GM12878 (cell line): ENCODE results near the gene PIP4K2B. TPM values are rescaled to one million over a fixed set of nuclear protein-coding genes. Genes with fewer than 3 reads are reported as not detected.

ENCODE experiments used
- ATAC-seq: fragments of 200-7000 bp; cut with Tn5 transposase; 3 replicates; pipeline ENCODE4 v1.9.1; 2020; ENCODE audit warnings: mild to moderate bottlenecking, moderate library complexity
- BruUV-seq: library from RNA; stranded (reverse); fragments of 400-500 nt; replicated peaks from 2 replicates; lab custom pipeline; 2021; lab: Mats Ljungman, UMichigan
- CTCF ChIA-PET: fragments of 300-600 bp; sonication (Branson Sonifier 250); formaldehyde crosslinking; extraction: SDS; loops from one replicate; lab custom pipeline; 2021; ENCODE audit warnings: inconsistent platforms; lab: Yijun Ruan, JAX
- POLR2A ChIA-PET: fragments of 350-600 bp; formaldehyde crosslinking; extraction: SDS; loops from one replicate; lab custom pipeline; 2021; ENCODE audit warnings: inconsistent platforms; lab: Charles Lee
- RAD21 ChIA-PET: fragments of 300-600 bp; sonication (Branson Sonifier 250); formaldehyde crosslinking; loops from one replicate; lab custom pipeline; 2023; ENCODE audit warnings: antibody characterized with exemption; ENCODE audit not compliant: unreplicated experiment; lab: Charles Lee
- SMC1A ChIA-PET: fragments of 300-600 bp; sonication (Branson Sonifier 250); formaldehyde crosslinking; loops from one replicate; lab custom pipeline; 2023; ENCODE audit not compliant: unreplicated experiment, uncharacterized antibody; lab: Charles Lee
- DNase-seq: peaks from one replicate; pipeline ENCODE4 v3.0.0-alpha.2; 2011; ENCODE audit warnings: low read depth, low spot score
- FAIRE-seq: peaks from 3 replicates; lab custom pipeline; 2011; peaks lifted over from hg19 to GRCh38; lab: Jason Lieb, UNC
- H2AFZ ChIP-seq: 2 replicates; pipeline ENCODE4 v1.6.0; 2011; ENCODE audit warnings: low read depth, low read length, control low read depth; ENCODE audit not compliant: control insufficient read depth
- H3K27ac ChIP-seq: 2 replicates; pipeline ENCODE4 v1.5.1; 2011; ENCODE audit warnings: control low read depth; ENCODE audit not compliant: control insufficient read depth, insufficient read depth
- H3K27me3 ChIP-seq, 2 experiments: replicated peaks in 1 of 2; 2 replicates each; pipeline versions ENCODE4 v1.6.0 to v1.6.1; 2011; ENCODE audit warnings: low read length in 1 of 2; ENCODE audit not compliant: control insufficient read depth in 2 of 2, insufficient read depth in 2 of 2
- H3K36me3 ChIP-seq, 2 experiments: 2 replicates each; pipeline ENCODE4 v1.5.1; 2011; ENCODE audit warnings: low read length in 1 of 2; ENCODE audit not compliant: control insufficient read depth in 2 of 2, insufficient read depth in 2 of 2
- H3K4me1 ChIP-seq: 2 replicates; pipeline ENCODE4 v1.6.1; 2011; ENCODE audit warnings: mild to moderate bottlenecking, low read length, moderate library complexity, mixed read lengths; ENCODE audit not compliant: control insufficient read depth, insufficient read depth
- H3K4me2 ChIP-seq: 2 replicates; pipeline ENCODE4 v1.6.0; 2011; ENCODE audit warnings: control low read depth; ENCODE audit not compliant: control insufficient read depth, insufficient read depth
- H3K4me3 ChIP-seq: fragments of 200-600 bp; sonication (generic); 2 replicates; pipeline ENCODE4 v1.5.1; 2016
- H3K79me2 ChIP-seq: 2 replicates; pipeline ENCODE4 v1.6.0; 2011; ENCODE audit warnings: low read length; ENCODE audit not compliant: control insufficient read depth, insufficient read depth
- H3K9ac ChIP-seq: 2 replicates; pipeline ENCODE4 v1.8.0; 2011; ENCODE audit warnings: low read length, control low read depth, mixed read lengths; ENCODE audit not compliant: control insufficient read depth, insufficient read depth
- H3K9me3 ChIP-seq: replicated peaks from 3 replicates; pipeline ENCODE4 v1.5.1; 2011; ENCODE audit warnings: mild to moderate bottlenecking, low read length; ENCODE audit not compliant: control insufficient read depth, insufficient read depth
- H4K20me1 ChIP-seq: 2 replicates; pipeline ENCODE4 v1.6.0; 2011; ENCODE audit not compliant: control insufficient read depth, insufficient read depth
- CHD2 ChIP-seq: IDR thresholded peaks from 2 replicates; pipeline ENCODE4 v1.6.1; 2011; ENCODE audit warnings: low read depth, low read length, improper control_type of control experiment, borderline replicate concordance
- IKZF2 ChIP-seq, 2 experiments: fragments of 450-650 bp; IDR thresholded peaks; 2 replicates each; pipeline ENCODE4 v1.6.1; 2017; ENCODE audit warnings: mild to moderate bottlenecking in 2 of 2, moderate library complexity in 2 of 2
- SRF ChIP-seq, 2 experiments: IDR thresholded peaks; 2 replicates each; pipeline ENCODE4 v1.6.1; 2011; ENCODE audit warnings: low read depth in 2 of 2, low read length in 2 of 2, mild to moderate bottlenecking in 1 of 2, moderate library complexity in 1 of 2
- STAT1 ChIP-seq: fragments of 450-650 bp; conservative IDR thresholded peaks from 2 replicates; pipeline ENCODE4 v1.6.1; 2014; ENCODE audit warnings: antibody characterized with exemption, mild to moderate bottlenecking
- YBX1 ChIP-seq: fragments of 450-650 bp; IDR thresholded peaks from 2 replicates; pipeline ENCODE4 v1.6.1; 2016; ENCODE audit warnings: antibody characterized with exemption
- WGBS: methylation state at CpG from one replicate; pipeline ENCODE4 v1.1.6; 2016; ENCODE audit warnings: low lambda C conversion rate; ENCODE audit not compliant: insufficient replicate concordance, insufficient coverage; ENCODE audit errors: missing lambda C conversion rate; 5-methylcytosine and 5-hydroxymethylcytosine counted together
- in situ Hi-C: fragments of 300-500 bp; cut with MboI; formaldehyde crosslinking; loops from 9 replicates; pipeline ENCODE4 v1.14.3; 2018; ENCODE audit warnings: mixed read lengths
- intact Hi-C: fragments of 100-400 bp; cut with micrococcal nuclease; formaldehyde crosslinking; loops from one replicate; pipeline ENCODE4 v1.14.2; 2022; ENCODE audit not compliant: unreplicated experiment
- polyA plus RNA-seq, 11 experiments: library from polyadenylated mRNA; depleted of rRNA in 4 of 11; unstranded in 6 of 11; stranded (reverse) in 5 of 11; fragments of >200 nt; fragmentation: Nextera tagmentation in 4 of 11; fragmentation: Illumina TruSeq in 1 of 11; extraction: Ambion mirVana in 4 of 11; extraction: Trizol in 1 of 11; gene quantifications; 1 replicate in 1 of 11; 2 replicates in 10 of 11; pipeline versions ENCODE4 v1.2.1 to v1.2.3, GENCODE V29; 2011 to 2016; ENCODE audit warnings: inconsistent platforms in 2 of 11, missing spikeins in 2 of 11, low read depth in 1 of 11
- total RNA-seq, 4 experiments: library from RNA; depleted of rRNA in 3 of 4; stranded (reverse); fragments of >200 nt in 3 of 4; fragmentation: Illumina TruSeq in 1 of 4; extraction: Trizol in 1 of 4; gene quantifications; 2 replicates each; pipeline versions ENCODE4 v1.2.1 to v1.2.3, GENCODE V29; 2013 to 2021
- TF ChIP-seq, protein P1 (sequence below): fragments of 450-650 bp; IDR thresholded peaks from 2 replicates; pipeline ENCODE4 v1.6.1; 2017; ENCODE audit warnings: mild to moderate bottlenecking, moderate library complexity
- TF ChIP-seq, protein P2 (sequence below): fragments of 450-650 bp; IDR thresholded peaks from 2 replicates; pipeline ENCODE4 v1.6.1; 2017; ENCODE audit warnings: mild to moderate bottlenecking, low read depth, inconsistent platforms; ENCODE audit not compliant: poor library complexity, severe bottlenecking
- TF ChIP-seq, protein P3 (sequence below): fragments of 150-350 bp; IDR thresholded peaks from 2 replicates; pipeline ENCODE4 v1.6.1; 2016; ENCODE audit warnings: low read depth, low read length
- TF ChIP-seq, protein P4 (sequence below): fragments of 450-650 bp; IDR thresholded peaks from 2 replicates; pipeline ENCODE4 v1.6.1; 2017; ENCODE audit warnings: borderline replicate concordance

The PIP4K2B gene
- total and polyA plus RNA-seq, 10 of the 15 experiments (the other 5 are each of a cell fraction or from before 2014, with no cell fraction given) = 3.8 to 30.3 (median 18.2) TPM

DNA sequence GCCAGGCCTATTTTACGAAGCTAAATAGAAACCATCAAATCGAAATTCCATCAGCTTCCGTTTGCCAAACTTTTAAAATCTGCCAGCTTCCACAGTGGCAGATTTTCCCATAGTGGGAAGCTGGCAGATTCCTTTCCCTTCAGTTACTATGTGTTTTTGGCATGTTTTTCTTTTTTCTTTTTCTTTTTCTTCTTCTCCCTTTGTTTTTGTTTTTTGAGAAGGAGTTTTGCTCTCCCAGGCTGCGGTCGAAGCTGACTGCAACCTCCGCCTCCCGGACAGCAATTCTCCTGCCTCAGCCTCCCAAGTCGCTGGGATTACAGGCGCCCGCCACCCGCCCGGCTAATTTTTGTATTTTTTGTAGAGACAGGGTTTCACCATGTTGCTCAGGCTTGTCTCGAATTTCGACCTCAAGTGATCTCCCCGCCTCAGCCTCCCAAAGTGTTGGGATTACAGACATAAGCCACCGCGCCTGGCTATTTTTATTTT lies 26.4 kb upstream of the PIP4K2B start:
- Histone ChIP-seq H3K79me2 (peaks cover 29% of the 10 kb centered on the region), H2AFZ (peak overlapping the region; percentile 83), H3K4me2 (peak overlapping the region; percentile 89), H3K27ac (peak overlapping the region; percentile 90), H4K20me1 (no peaks in the 10 kb centered on the region), H3K4me3 (peak overlapping the region; percentile 87), H3K36me3 (peaks cover 0 to 4% of the 10 kb centered on the region in 2 experiments; a peak in 3 of 4 replicates), H3K9ac (peak overlapping the region; percentile 84), H3K9me3 (no peaks in the 10 kb centered on the region), H3K4me1 (peaks cover 6% of the 10 kb centered on the region), H3K27me3 (no peaks in the 10 kb centered on the region)
- FAIRE-seq = no peak
- ATAC-seq = no peak
- WGBS = over 99% methylated on average over 17 of the region's 17 CpGs
- intact Hi-C loops = no loop called here
- RAD21 ChIA-PET = interaction anchor here (0.6 to 1.3 kb wide), 6 partner anchors 21 to 328 kb away, joined by 3 to 8 read pairs (median 4); partner anchors contain the start of gene RPL23
- in situ Hi-C loops = no loop called here
- DNase-seq = no peak
- POLR2A ChIA-PET = interaction anchor here (0.7 to 3.2 kb wide), 6 partner anchors 26 to 116 kb away, joined by 3 to 37 read pairs (median 3); partner anchors contain the start of genes LASP1 and RPL23
- SMC1A ChIA-PET = interaction anchor here (1.2 kb wide), 3 partner anchors 26 to 48 kb away, joined by 3 to 13 read pairs (median 7); partner anchors contain the start of gene RPL23
- CTCF ChIA-PET = interaction anchor here (0.9 to 1.4 kb wide), 3 partner anchors 28 to 339 kb away, joined by 3 to 5 read pairs (median 4); partner anchors contain the start of gene RPL23
- TSS peak; percentile 99 for BruUV-seq
- TF ChIP-seq, protein P1, sequence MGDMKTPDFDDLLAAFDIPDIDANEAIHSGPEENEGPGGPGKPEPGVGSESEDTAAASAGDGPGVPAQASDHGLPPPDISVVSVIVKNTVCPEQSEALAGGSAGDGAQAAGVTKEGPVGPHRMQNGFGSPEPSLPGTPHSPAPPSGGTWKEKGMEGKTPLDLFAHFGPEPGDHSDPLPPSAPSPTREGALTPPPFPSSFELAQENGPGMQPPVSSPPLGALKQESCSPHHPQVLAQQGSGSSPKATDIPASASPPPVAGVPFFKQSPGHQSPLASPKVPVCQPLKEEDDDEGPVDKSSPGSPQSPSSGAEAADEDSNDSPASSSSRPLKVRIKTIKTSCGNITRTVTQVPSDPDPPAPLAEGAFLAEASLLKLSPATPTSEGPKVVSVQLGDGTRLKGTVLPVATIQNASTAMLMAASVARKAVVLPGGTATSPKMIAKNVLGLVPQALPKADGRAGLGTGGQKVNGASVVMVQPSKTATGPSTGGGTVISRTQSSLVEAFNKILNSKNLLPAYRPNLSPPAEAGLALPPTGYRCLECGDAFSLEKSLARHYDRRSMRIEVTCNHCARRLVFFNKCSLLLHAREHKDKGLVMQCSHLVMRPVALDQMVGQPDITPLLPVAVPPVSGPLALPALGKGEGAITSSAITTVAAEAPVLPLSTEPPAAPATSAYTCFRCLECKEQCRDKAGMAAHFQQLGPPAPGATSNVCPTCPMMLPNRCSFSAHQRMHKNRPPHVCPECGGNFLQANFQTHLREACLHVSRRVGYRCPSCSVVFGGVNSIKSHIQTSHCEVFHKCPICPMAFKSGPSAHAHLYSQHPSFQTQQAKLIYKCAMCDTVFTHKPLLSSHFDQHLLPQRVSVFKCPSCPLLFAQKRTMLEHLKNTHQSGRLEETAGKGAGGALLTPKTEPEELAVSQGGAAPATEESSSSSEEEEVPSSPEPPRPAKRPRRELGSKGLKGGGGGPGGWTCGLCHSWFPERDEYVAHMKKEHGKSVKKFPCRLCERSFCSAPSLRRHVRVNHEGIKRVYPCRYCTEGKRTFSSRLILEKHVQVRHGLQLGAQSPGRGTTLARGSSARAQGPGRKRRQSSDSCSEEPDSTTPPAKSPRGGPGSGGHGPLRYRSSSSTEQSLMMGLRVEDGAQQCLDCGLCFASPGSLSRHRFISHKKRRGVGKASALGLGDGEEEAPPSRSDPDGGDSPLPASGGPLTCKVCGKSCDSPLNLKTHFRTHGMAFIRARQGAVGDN = no peak
- no peak for TF ChIP-seq STAT1
- 0 out of 4 replicates have a peak, but pooled peaks of 1 of the 2 experiments have one; percentile 10 for TF ChIP-seq IKZF2 (IDR thresholded peaks at IDR 0.05)
- TF ChIP-seq SRF (IDR thresholded peaks at IDR 0.05; ENCODE audit: low read depth in 2 of 2, low read length in 2 of 2) = no peak
- TF ChIP-seq CHD2 = no peak
- TF ChIP-seq, protein P2, sequence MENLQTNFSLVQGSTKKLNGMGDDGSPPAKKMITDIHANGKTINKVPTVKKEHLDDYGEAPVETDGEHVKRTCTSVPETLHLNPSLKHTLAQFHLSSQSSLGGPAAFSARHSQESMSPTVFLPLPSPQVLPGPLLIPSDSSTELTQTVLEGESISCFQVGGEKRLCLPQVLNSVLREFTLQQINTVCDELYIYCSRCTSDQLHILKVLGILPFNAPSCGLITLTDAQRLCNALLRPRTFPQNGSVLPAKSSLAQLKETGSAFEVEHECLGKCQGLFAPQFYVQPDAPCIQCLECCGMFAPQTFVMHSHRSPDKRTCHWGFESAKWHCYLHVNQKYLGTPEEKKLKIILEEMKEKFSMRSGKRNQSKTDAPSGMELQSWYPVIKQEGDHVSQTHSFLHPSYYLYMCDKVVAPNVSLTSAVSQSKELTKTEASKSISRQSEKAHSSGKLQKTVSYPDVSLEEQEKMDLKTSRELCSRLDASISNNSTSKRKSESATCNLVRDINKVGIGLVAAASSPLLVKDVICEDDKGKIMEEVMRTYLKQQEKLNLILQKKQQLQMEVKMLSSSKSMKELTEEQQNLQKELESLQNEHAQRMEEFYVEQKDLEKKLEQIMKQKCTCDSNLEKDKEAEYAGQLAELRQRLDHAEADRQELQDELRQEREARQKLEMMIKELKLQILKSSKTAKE = no peak
- TF ChIP-seq, protein P3, sequence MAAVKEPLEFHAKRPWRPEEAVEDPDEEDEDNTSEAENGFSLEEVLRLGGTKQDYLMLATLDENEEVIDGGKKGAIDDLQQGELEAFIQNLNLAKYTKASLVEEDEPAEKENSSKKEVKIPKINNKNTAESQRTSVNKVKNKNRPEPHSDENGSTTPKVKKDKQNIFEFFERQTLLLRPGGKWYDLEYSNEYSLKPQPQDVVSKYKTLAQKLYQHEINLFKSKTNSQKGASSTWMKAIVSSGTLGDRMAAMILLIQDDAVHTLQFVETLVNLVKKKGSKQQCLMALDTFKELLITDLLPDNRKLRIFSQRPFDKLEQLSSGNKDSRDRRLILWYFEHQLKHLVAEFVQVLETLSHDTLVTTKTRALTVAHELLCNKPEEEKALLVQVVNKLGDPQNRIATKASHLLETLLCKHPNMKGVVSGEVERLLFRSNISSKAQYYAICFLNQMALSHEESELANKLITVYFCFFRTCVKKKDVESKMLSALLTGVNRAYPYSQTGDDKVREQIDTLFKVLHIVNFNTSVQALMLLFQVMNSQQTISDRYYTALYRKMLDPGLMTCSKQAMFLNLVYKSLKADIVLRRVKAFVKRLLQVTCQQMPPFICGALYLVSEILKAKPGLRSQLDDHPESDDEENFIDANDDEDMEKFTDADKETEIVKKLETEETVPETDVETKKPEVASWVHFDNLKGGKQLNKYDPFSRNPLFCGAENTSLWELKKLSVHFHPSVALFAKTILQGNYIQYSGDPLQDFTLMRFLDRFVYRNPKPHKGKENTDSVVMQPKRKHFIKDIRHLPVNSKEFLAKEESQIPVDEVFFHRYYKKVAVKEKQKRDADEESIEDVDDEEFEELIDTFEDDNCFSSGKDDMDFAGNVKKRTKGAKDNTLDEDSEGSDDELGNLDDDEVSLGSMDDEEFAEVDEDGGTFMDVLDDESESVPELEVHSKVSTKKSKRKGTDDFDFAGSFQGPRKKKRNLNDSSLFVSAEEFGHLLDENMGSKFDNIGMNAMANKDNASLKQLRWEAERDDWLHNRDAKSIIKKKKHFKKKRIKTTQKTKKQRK = no peak
- TF ChIP-seq, protein P4, sequence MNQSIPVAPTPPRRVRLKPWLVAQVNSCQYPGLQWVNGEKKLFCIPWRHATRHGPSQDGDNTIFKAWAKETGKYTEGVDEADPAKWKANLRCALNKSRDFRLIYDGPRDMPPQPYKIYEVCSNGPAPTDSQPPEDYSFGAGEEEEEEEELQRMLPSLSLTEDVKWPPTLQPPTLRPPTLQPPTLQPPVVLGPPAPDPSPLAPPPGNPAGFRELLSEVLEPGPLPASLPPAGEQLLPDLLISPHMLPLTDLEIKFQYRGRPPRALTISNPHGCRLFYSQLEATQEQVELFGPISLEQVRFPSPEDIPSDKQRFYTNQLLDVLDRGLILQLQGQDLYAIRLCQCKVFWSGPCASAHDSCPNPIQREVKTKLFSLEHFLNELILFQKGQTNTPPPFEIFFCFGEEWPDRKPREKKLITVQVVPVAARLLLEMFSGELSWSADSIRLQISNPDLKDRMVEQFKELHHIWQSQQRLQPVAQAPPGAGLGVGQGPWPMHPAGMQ = no peak
- TF ChIP-seq YBX1 = no peak
